Naive B cell (primary cell): ENCODE measurements around the gene TRIP13. TPM values are rescaled to one million over a fixed set of nuclear protein-coding genes. Genes with fewer than 3 reads are reported as not detected.
A peak's percentile ranks its signal among the peaks of the same experiment; 100 is the strongest.

Source experiments
- ATAC-seq, 2 donors: fragments of 150-1000 bp; cut with Tn5 transposase; 2 replicates each; pipeline ENCODE4 v1.10.0; 2021; ENCODE audit warnings: low read depth in 2 of 2, mild to moderate bottlenecking in 2 of 2, moderate library complexity in 2 of 2
- DNase-seq: peaks from one replicate; pipeline ENCODE4 v3.0.0; 2022
- H3K27ac Mint-ChIP-seq, 6 donors: one replicate each; pipeline ENCODE4 v1.8.0; 2020 to 2022; ENCODE audit warnings: mild to moderate bottlenecking in 6 of 6, mixed read lengths in 6 of 6, moderate library complexity in 5 of 6, inconsistent platforms in 2 of 6
- H3K27me3 Mint-ChIP-seq, 3 donors: one replicate each; pipeline ENCODE4 v1.8.0; 2021 to 2022; ENCODE audit warnings: mixed read lengths in 3 of 3, mild to moderate bottlenecking in 1 of 3
- H3K36me3 Mint-ChIP-seq, 2 donors: one replicate each; pipeline ENCODE4 v1.8.0; 2020 to 2022; ENCODE audit warnings: mixed read lengths in 2 of 2, inconsistent platforms in 1 of 2, mild to moderate bottlenecking in 1 of 2
- H3K4me1 Mint-ChIP-seq, 3 donors: one replicate each; pipeline ENCODE4 v1.8.0; 2020 to 2022; ENCODE audit warnings: mixed read lengths in 3 of 3, inconsistent platforms in 1 of 3, mild to moderate bottlenecking in 1 of 3, moderate library complexity in 1 of 3
- H3K4me3 Mint-ChIP-seq, 8 donors: one replicate each; pipeline ENCODE4 v1.8.0; 2020 to 2022; ENCODE audit warnings: mild to moderate bottlenecking in 8 of 8, mixed read lengths in 8 of 8, moderate library complexity in 8 of 8, inconsistent platforms in 2 of 8
- H3K9me3 Mint-ChIP-seq, 7 donors: one replicate each; pipeline ENCODE4 v1.8.0; 2020 to 2022; ENCODE audit warnings: mixed read lengths in 7 of 7, mild to moderate bottlenecking in 5 of 7, inconsistent platforms in 2 of 7, moderate library complexity in 1 of 7
- polyA plus RNA-seq, 6 donors: library from polyadenylated mRNA; unstranded; fragments of 300-500 nt; fragmentation: Illumina TruSeq; gene quantifications; one replicate each; pipeline ENCODE4 v1.2.3, GENCODE V29; 2021; ENCODE audit warnings: low read depth in 6 of 6

TRIP13 gene
- polyA plus RNA-seq, 6 donors from 2014 or later, result 1.2 to 3.1 (median 1.8) TPM; not detected in 1

DNA sequence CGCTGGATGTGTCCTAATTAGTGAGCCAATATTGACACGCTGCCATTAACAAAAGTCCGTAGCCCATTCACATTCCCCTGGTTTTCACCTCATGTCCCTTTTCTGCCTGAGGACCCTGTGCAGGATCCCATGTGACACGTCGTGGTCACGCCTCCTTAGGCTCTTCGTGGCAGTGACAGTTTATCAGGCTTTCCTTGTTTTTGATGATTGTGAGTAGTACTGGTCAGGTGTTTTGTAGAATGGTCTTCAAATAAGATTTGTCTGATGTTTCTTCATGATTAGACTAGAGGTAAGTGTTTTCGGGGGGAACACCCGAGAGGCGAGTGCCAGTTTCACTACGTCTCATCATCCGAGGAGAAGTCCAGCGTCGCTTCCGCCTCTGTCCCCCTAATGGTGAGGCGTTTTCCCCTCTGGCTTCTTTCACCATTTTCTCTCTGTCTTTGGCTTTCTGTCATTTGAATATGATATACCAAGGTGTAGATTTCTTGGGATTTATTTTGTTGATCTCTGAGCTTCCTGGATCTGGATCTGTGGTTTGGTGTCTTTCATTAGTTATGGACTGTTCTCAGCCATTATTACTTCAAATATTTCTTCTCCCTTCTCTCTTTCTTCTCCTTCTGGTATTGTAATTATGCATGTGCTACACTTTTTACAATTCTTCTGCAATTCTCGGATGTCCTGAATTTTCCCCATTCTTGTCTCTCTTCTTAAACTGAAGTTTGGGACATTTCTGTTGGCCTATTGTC, 57.3 kb downstream of the TRIP13 start:
- Mint-ChIP-seq H3K27ac (no peak overlapping the region), H3K36me3 (no peaks in the 10 kb centered on the region), H3K4me1 (no peaks in the 10 kb centered on the region), H3K27me3 (peaks cover 30 to 75% (median 71%) of the 10 kb centered on the region in 3 donors), H3K9me3 (peaks cover 0 to 2% (median 0%) of the 10 kb centered on the region in 7 donors), H3K4me3 (no peak overlapping the region)
- DNase-seq (no peak), ATAC-seq (no peak)

DNA sequence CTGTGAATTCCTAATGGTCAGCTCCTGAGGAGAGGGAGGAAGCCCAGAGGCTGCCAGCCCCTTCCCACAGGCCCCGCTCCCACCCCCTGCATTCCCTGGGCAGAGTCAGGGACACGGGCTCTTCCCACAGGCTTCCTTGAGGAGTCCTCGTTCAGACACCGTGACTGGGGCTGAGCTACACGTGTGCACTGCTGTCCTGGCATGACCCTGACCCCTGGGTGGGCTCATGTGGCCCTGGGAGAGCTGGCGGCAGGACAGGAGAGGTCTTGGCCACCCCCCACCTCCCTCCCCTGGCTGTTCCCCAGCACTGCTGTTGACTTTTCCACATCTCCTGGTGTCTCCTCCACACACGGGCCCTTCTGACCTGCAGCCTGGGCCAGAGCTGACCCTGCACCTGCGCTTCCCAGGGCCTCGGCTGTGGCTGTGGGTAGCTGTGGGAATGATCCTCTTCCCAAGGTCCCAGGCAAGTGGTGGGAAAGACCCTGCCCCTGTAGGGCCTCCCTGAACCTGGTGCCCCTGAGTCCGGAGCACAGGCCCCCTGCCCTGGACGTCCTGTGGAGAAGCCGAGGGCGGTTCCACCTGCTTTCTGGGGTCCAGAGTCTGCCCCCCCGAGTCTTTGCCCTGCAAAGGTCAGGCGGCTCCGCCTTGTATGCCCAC, 59.4 kb downstream of the TRIP13 start:
- DNase-seq, result no peak
- no peaks in the 10 kb centered on the region for H3K4me1 Mint-ChIP-seq

DNA sequence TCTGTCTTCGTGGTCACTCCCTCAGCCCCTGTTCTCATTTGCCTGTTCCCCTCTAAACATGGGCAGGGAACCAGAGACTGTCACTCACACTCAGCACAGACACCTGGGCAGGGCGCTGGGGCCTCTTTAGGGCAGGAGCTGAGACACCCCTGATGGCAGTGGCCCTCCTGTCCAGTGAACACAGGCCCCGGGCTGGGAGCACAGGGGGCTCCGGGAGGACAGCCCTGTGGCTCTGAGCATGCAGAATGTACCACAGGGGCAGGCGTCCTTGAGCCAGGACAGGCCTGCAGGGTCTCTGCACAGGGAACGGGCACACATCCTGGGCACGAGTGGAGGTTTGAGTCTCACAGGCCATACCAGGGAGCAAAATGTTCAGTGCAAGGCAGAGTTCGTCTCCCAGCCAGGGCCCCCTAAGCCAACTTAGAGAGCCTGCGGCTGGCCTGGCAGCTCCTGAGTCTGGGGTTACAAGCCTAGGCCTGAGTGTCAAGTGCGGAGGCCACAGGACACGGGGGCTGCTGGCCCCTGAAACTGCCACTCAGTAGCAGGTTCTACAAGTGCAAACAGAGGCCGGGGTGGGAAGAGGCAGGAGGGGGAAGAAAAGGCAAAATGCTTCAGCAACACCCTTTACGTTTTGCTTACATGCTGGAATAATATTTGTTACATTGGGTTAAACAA, 60.0 kb downstream of the TRIP13 start:
- Mint-ChIP-seq H3K27me3 (peaks cover 41 to 71% (median 69%) of the 10 kb centered on the region in 3 donors), H3K4me3 (no peak overlapping the region), H3K4me1 (no peaks in the 10 kb centered on the region), H3K27ac (no peak overlapping the region), H3K9me3 (peaks cover 0 to 2% (median 0%) of the 10 kb centered on the region in 7 donors), H3K36me3 (no peaks in the 10 kb centered on the region)
- ATAC-seq, result no peak
- no peak for DNase-seq

More for the DNA sequence above, 59.4 kb downstream of the TRIP13 start:
- peaks cover 0 to 2% (median 0%) of the 10 kb centered on the region in 7 donors for H3K9me3 Mint-ChIP-seq
- H3K27me3 Mint-ChIP-seq, result peaks cover 37 to 75% (median 74%) of the 10 kb centered on the region in 3 donors
- H3K4me3 Mint-ChIP-seq, result peak overlapping the region in 1 of 8 donors; percentile 35
- H3K27ac Mint-ChIP-seq, result peak overlapping the region in 1 of 6 donors; percentile 26
- no peak for ATAC-seq
- no peaks in the 10 kb centered on the region for H3K36me3 Mint-ChIP-seq

DNA sequence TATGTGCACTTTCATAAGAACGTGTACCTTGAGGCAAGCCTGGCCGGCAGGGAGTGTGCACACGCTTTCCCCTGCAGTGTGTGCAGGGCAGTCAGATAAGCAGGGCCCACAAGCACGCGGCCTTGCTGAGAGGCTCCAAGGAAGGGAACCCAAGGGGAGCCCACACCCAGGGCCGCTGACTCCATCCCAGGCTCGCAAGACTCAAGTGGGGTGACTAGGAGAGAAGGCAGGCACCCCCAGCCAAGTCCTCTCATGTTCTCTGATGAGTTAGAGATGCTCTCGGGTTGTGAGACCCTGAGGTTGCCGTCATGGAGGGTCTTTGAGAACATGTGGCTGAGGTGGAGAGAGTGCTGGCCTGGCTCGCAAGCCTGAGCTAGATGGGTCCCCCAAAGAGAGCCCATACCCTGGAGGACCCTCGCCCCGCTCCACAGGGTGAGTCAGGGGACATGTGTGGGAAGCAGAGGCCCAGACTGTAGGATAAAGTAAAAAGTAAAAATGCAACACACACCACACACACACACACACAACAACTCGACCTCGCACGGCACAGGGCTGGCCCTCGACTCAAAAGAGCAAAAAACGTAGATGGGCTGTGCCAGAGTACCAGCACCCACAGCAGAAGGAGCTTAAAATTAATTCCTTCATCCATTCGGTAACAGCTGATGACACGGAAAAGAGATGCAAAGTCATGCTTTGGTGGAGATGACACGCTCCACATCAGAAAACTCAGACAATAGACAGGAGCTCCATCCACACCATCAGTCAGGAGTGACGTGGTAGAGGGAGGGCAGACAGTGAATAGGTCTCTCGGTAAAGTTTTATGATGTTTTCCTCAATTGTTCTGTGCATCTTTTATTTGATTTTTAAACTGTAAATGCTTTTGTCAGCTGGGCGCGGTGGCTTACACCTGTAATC, 61.1 kb downstream of the TRIP13 start:
- H3K27ac Mint-ChIP-seq, result no peak overlapping the region
- no peak for DNase-seq
- H3K36me3 Mint-ChIP-seq, result no peaks in the 10 kb centered on the region
- H3K4me1 Mint-ChIP-seq, result no peaks in the 10 kb centered on the region
- no peak overlapping the region for H3K4me3 Mint-ChIP-seq
- peaks cover 0 to 2% (median 0%) of the 10 kb centered on the region in 7 donors for H3K9me3 Mint-ChIP-seq
- no peak for ATAC-seq
- peaks cover 38 to 66% (median 62%) of the 10 kb centered on the region in 3 donors for H3K27me3 Mint-ChIP-seq

DNA sequence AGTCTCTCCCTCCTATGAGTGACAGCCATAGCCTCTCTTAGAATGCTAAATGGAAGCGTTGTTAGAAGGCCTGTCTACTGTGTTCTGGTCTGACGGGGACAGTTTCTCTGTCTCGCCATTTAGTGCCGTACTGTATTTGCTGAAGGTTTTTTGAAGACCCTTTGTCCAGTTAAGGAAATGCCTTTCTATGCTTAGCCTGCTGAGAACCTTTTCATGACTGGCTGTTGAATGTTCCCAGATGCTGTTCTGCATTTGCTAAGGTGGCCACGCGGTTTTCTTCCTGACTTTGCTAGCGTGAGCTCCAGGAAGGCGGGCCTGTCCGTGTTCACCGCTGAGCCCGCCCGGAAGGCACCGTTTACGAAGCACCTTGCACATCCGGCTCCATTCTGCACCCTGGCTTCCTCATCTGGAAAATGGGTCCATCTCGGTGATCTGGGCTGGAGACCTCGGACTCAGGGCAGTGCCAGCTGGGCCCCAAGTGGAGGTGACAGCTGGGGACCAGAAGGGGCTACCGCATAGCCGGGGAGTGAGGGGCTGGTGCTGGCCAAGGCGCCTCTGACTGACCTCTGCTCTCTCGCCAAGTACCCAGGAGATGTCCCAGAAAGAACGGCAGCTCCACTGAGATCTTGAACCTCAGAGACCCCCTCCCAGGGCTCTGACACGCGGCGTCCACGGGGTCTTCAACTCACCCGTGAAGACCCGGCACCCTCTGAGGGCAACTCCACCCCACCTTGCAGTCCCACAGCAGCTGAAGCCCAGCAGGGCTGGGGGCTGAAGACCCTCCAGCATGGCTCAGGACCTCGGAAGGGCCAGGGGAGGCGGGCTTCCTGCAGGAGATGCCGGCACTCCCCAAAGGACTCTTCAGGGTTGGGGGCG, 63.4 kb downstream of the TRIP13 start:
- no peaks in the 10 kb centered on the region for H3K36me3 Mint-ChIP-seq
- no peak for DNase-seq
- peaks cover 0 to 2% (median 0%) of the 10 kb centered on the region in 7 donors for H3K9me3 Mint-ChIP-seq
- no peak overlapping the region for H3K27ac Mint-ChIP-seq
- no peak for ATAC-seq
- peaks cover 0 to 9% (median 2%) of the 10 kb centered on the region in 3 donors for H3K4me1 Mint-ChIP-seq
- H3K4me3 Mint-ChIP-seq, result no peak overlapping the region
- peaks cover 30 to 62% (median 58%) of the 10 kb centered on the region in 3 donors for H3K27me3 Mint-ChIP-seq

DNA sequence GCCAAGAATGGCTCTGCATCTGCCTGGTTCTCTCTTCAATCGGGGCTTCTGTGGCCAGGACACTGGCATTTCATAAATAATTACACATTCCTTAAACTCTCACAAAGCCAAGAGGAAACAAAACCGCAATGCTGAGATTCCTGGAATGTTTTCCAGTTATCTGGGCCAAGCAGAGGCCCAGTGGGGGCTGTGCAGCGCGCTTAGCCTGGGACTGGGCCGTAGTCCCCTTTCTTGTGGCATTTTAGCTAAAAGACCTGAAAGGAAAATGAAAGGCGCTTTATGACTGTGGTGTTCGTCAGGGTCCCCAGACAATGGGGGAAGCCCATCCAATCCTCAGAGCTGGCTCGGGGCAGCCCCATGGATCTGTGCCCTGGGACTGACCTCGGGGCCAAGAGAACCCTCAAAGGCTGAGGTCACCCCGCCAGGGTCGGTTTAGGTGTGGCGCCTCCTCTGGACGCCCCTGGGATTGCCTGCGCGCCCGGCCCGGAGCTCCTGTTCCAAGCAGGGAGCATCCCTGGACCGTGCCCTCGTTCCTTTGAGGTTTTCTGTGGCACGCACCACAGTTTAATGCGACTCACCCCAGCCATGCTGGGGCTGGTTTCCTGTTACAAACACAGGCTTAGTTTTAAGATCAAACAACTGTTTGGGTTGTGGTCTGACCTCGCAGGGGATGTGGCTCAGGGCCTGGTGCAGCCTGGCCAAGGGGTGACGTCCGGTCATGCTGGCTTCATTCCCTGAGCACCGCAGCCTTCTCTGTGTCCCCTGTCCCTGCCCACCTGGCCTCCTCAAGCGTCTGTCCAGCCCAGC, 64.5 kb downstream of the TRIP13 start:
- no peak overlapping the region for H3K4me3 Mint-ChIP-seq
- no peak for DNase-seq

DNA sequence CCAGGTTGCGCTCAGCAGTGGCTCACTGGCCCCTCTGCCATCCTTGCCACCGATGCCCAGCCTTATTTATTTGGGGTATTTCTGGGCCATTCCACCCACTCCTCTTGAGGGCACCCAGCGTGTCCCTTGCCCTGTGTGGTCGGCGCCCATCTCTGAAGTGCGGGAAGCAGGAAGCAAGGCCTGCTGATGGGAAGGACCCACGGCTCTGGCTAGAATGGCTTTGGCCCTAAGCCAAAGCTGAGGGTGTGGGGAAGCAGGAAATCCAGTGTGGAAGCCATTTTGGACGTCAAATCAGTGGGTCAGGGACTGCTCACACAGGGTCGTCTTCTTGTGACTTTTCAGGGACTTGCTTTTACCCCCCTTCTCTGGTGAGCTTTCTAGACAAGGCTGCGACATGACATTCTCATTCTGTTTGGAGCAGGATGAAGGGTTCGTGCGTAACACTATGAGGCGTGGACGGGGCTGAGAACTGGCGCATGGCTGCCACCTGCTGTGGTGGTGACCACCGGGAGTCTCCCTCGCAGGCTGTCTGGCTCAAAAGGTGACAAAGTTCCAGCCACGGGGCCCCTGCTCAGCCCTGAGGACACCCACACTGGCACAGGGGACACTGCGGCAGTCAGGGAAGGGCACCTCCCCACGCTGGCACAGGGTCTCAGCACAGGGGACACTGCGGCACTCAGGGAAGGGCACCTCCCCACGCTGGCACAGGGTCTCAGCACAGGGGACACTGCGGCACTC, 65.2 kb downstream of the TRIP13 start:
- Mint-ChIP-seq H3K9me3 (peaks cover 0 to 2% (median 0%) of the 10 kb centered on the region in 7 donors), H3K36me3 (no peaks in the 10 kb centered on the region), H3K4me1 (peaks cover 0 to 13% (median 2%) of the 10 kb centered on the region in 3 donors), H3K27ac (no peak overlapping the region), H3K27me3 (peaks cover 24 to 67% (median 66%) of the 10 kb centered on the region in 3 donors), H3K4me3 (no peak overlapping the region)
- DNase-seq, result no peak
- no peak for ATAC-seq

More for the DNA sequence above, 64.5 kb downstream of the TRIP13 start:
- Mint-ChIP-seq H3K27me3 (peaks cover 24 to 67% (median 61%) of the 10 kb centered on the region in 3 donors), H3K36me3 (no peaks in the 10 kb centered on the region), H3K27ac (no peak overlapping the region), H3K9me3 (peaks cover 0 to 2% (median 0%) of the 10 kb centered on the region in 7 donors), H3K4me1 (peaks cover 0 to 13% (median 2%) of the 10 kb centered on the region in 3 donors)
- no peak for ATAC-seq

DNA sequence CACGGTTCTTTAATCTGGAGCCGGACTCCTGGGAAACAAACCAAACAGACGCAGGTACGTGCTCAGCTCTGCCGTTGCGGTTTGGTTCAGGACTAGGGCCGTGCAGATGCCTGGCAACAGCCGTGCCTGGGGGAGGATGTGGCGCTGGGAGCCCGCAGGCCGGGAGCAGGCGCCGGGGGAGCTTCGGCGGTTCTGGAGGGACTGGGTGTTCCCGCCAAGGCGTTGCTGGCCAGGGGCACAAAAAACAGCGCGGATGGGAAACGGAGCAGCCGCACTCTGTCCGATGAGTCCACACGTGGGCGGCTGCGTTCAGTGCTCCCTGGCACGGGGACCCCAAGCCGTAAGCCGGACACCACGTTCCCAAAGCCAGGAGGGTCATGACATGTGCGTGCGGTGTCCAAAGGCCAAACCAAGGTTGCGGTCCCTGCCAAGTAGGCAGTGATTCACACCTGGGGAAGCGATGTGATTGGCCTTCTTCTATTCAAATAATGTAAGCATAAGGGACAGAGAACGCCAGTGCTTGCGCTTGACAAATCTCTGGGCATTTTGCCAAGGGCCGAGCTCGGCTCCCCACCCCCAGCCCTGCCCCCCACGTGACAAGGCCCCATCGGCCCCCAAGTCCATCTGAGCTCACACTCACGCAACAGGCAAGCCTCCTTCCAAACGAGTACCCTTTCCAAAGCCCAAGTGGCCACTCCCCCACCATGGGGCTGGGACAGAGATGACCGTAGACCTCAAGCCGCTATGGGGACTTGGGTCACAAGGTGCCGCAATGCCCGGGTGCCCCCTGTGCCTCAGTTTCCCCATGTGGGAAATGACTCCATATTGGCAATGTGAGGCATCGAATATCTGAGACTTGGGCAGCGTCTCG, 66.3 kb downstream of the TRIP13 start:
- Mint-ChIP-seq H3K36me3 (no peaks in the 10 kb centered on the region), H3K4me3 (peak overlapping the region in 1 of 8 donors; percentile 6), H3K27me3 (peaks cover 31 to 67% (median 64%) of the 10 kb centered on the region in 3 donors), H3K4me1 (peaks cover 7 to 20% (median 8%) of the 10 kb centered on the region in 3 donors), H3K27ac (no peak overlapping the region), H3K9me3 (peaks cover 0 to 2% (median 0%) of the 10 kb centered on the region in 7 donors)
- ATAC-seq (no peak), DNase-seq (no peak)

DNA sequence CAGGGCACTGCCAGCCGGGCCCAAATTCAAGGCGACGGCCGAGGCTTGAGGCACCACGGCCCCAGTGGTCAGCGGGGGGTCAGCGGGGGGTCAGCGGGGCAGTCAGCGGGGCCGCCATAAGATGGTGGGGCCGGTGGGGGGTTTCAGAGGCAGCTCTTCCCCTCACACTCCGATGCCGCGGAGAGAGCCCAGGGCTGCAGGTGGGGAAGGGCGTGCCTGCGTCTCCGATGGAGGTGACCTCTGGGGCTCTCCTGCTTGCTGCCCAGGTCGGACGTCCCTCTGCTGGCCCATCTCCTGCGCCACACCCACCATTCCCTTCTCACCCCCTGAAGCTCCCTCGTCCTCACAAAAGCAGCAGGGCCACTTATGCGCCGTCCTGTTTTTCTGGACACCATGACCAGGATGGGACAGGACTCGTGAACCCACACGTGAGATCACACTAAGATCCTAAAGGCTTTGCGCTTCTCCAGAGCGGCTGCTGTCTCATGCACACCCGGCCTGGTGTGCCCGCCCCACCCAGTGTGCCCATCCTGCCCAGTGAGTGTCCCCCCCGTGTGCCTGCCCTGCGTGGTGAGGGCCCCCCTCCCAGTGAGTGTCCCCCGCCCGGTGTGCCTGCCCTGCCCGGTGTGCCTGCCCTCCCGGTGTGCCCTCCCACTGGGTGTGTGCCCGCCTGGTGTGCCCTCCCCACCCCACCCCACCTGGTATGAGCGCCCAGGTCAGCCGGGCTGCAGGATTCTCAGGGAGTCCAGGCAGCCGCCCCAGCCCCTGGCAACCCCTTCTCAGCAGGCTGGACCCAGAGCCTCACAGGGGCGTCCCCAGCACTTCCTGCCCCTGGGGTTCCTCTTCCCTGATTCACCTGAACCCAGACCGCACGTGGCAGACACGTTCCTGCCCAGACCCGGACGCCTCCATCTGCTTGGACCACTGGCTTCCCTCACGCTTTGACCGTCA, 67.2 kb downstream of the TRIP13 start:
- peaks cover 10 to 26% (median 14%) of the 10 kb centered on the region in 3 donors for H3K4me1 Mint-ChIP-seq
- H3K27ac Mint-ChIP-seq, result no peak overlapping the region
- H3K27me3 Mint-ChIP-seq, result peaks cover 34 to 73% (median 71%) of the 10 kb centered on the region in 3 donors

More for the DNA sequence above, 67.2 kb downstream of the TRIP13 start:
- Mint-ChIP-seq H3K36me3 (no peaks in the 10 kb centered on the region), H3K4me3 (no peak overlapping the region), H3K9me3 (peaks cover 0 to 2% (median 0%) of the 10 kb centered on the region in 7 donors)
- no peak for DNase-seq
- ATAC-seq, result no peak
